DOHH2 (cell line): ENCODE measurements around the gene RNGTT.

Source experiments
- H3F3A ChIP-seq: fragments of 200-600 bp; sonication (generic), shearing (Covaris generic); 2 replicates; pipeline ENCODE4 v1.6.0; 2016; ENCODE audit warnings: antibody characterized with exemption, mild to moderate bottlenecking; ENCODE audit not compliant: control insufficient read depth, insufficient read depth
- H3K27ac ChIP-seq: fragments of 200-600 bp; sonication (generic); 2 replicates; pipeline ENCODE4 v1.5.1; 2014; ENCODE audit warnings: low read depth, mild to moderate bottlenecking, low read length, moderate library complexity
- H3K27me3 ChIP-seq: fragments of 200-600 bp; sonication (generic); 2 replicates; pipeline ENCODE4 v1.6.1; 2014; ENCODE audit warnings: mild to moderate bottlenecking, low read length, mixed read lengths; ENCODE audit not compliant: control insufficient read depth
- H3K36me3 ChIP-seq: fragments of 200-600 bp; sonication (generic); 2 replicates; pipeline ENCODE4 v1.6.1; 2014; ENCODE audit warnings: mild to moderate bottlenecking, low read length, moderate library complexity, mixed read lengths; ENCODE audit not compliant: control insufficient read depth
- H3K4me1 ChIP-seq: fragments of 200-600 bp; sonication (generic); 2 replicates; pipeline ENCODE4 v1.6.1; 2014; ENCODE audit warnings: mild to moderate bottlenecking, low read length, mixed read lengths; ENCODE audit not compliant: control insufficient read depth
- H3K4me2 ChIP-seq: fragments of 200-600 bp; sonication (generic); 2 replicates; pipeline ENCODE4 v1.6.0; 2014; ENCODE audit warnings: mild to moderate bottlenecking, low read length, moderate library complexity
- H3K4me3 ChIP-seq: fragments of 200-600 bp; sonication (generic); 2 replicates; pipeline ENCODE4 v1.5.1; 2014; ENCODE audit warnings: mild to moderate bottlenecking, low read length, mixed read lengths
- H3K79me2 ChIP-seq: fragments of 200-600 bp; sonication (generic); 2 replicates; pipeline ENCODE4 v1.6.1; 2014; ENCODE audit warnings: mild to moderate bottlenecking, low read length, mixed read lengths; ENCODE audit not compliant: control insufficient read depth
- H3K9me2 ChIP-seq: fragments of 200-600 bp; sonication (generic); replicated peaks from 2 replicates; pipeline ENCODE4 v1.6.1; 2014; ENCODE audit warnings: mild to moderate bottlenecking, low read length, mixed read lengths; ENCODE audit not compliant: control insufficient read depth
- H3K9me3 ChIP-seq: fragments of 200-600 bp; sonication (generic); 2 replicates; pipeline ENCODE4 v1.6.1; 2014; ENCODE audit warnings: antibody characterized with exemption, low read length, mixed read lengths; ENCODE audit not compliant: control insufficient read depth, insufficient read depth
- H4K20me1 ChIP-seq: fragments of 200-600 bp; sonication (generic); 2 replicates; pipeline ENCODE4 v1.6.0; 2014; ENCODE audit warnings: low read depth, mild to moderate bottlenecking, antibody characterized with exemption, low read length, moderate library complexity; ENCODE audit not compliant: control insufficient read depth, insufficient read depth
- CTCF ChIP-seq: fragments of 200-600 bp; sonication (generic); IDR thresholded peaks from one replicate; pipeline ENCODE4 v1.5.1; 2014; ENCODE audit warnings: antibody characterized with exemption, mild to moderate bottlenecking, low read depth, low read length; ENCODE audit not compliant: poor library complexity, severe bottlenecking
- EZH2phosphoT487 ChIP-seq: fragments of 200-600 bp; sonication (generic); IDR thresholded peaks from 2 replicates; pipeline ENCODE4 v1.6.1; 2017; ENCODE audit warnings: borderline replicate concordance, mild to moderate bottlenecking, antibody characterized with exemption, low read length, moderate library complexity, mixed read lengths

Gene RNGTT

GRCh38 chr6:88567696-88568095 is 395.7 kb downstream of the RNGTT start:
- Histone ChIP-seq H3F3A (no peaks in the 10 kb centered on the region), H3K4me1 (no peaks in the 10 kb centered on the region), H3K4me2 (no peak overlapping the region), H3K9me2 (no peaks in the 10 kb centered on the region), H3K36me3 (no peaks in the 10 kb centered on the region), H3K27ac (no peak overlapping the region), H3K27me3 (no peaks in the 10 kb centered on the region), H3K79me2 (no peaks in the 10 kb centered on the region), H3K9me3 (peaks cover 18% of the 10 kb centered on the region; the same call in 1 of the 2 replicates), H3K4me3 (no peak overlapping the region), H4K20me1 (no peaks in the 10 kb centered on the region)
- TF ChIP-seq CTCF (no peak), EZH2phosphoT487 (no peak)

GRCh38 chr6:88566746-88567534 is 396.5 kb downstream of the RNGTT start:
- H4K20me1 ChIP-seq: no peaks in the 10 kb centered on the region
- H3K27ac ChIP-seq: no peak overlapping the region
- no peaks in the 10 kb centered on the region for H3K79me2 ChIP-seq
- TF ChIP-seq EZH2phosphoT487 (no peak), CTCF (no peak)
- H3K9me3 ChIP-seq: peaks cover 18% of the 10 kb centered on the region; the same call in 1 of the 2 replicates
- no peaks in the 10 kb centered on the region for H3K4me1 ChIP-seq
- no peaks in the 10 kb centered on the region for H3K36me3 ChIP-seq
- H3F3A ChIP-seq: no peaks in the 10 kb centered on the region
- no peaks in the 10 kb centered on the region for H3K27me3 ChIP-seq
- H3K4me3 ChIP-seq: no peak overlapping the region
- H3K9me2 ChIP-seq: no peaks in the 10 kb centered on the region
- no peak overlapping the region for H3K4me2 ChIP-seq

- no peaks in the 10 kb centered on the region for H3K79me2 ChIP-seq
- H3F3A ChIP-seq: no peaks in the 10 kb centered on the region
- H4K20me1 ChIP-seq: no peaks in the 10 kb centered on the region
- H3K27me3 ChIP-seq: no peaks in the 10 kb centered on the region
- H3K9me2 ChIP-seq: no peaks in the 10 kb centered on the region
- no peak overlapping the region for H3K4me3 ChIP-seq
- no peak overlapping the region for H3K27ac ChIP-seq
- H3K36me3 ChIP-seq: no peaks in the 10 kb centered on the region
- H3K4me1 ChIP-seq: peaks cover 10% of the 10 kb centered on the region
- H3K9me3 ChIP-seq: peaks cover 18% of the 10 kb centered on the region; the same call in 1 of the 2 replicates
- no peak for TF ChIP-seq CTCF
- no peak for TF ChIP-seq EZH2phosphoT487
- no peak overlapping the region for H3K4me2 ChIP-seq
Measured at GRCh38 chr6:88565836-88566235, 397.6 kb downstream of the RNGTT start.
